Neutrophil (primary cell): ENCODE measurements around the gene ERGIC3.

Experiments
- H3K27ac ChIP-seq: fragments of 200-600 bp; sonication (generic); 2 replicates; pipeline ENCODE4 v1.5.1; 2016; ENCODE audit warnings: mild to moderate bottlenecking, moderate library complexity
- H3K27me3 ChIP-seq: fragments of 200-600 bp; sonication (generic); 2 replicates; pipeline ENCODE4 v1.6.0; 2016; ENCODE audit warnings: mild to moderate bottlenecking
- H3K36me3 ChIP-seq: fragments of 200-600 bp; sonication (generic); 2 replicates; pipeline ENCODE4 v1.5.1; 2017
- H3K4me1 ChIP-seq, 2 experiments: fragments of 200-600 bp in 1 of 2; sonication (generic) in 1 of 2; 1 replicate in 1 of 2; 2 replicates in 1 of 2; pipeline versions ENCODE4 v1.5.1 to v1.6.1; 2013 to 2016; ENCODE audit warnings: low read depth in 1 of 2, low read length in 1 of 2, mild to moderate bottlenecking in 1 of 2, moderate library complexity in 1 of 2; ENCODE audit not compliant: control insufficient read depth in 1 of 2, insufficient read depth in 1 of 2
- H3K4me3 ChIP-seq, 2 experiments: fragments of 200-600 bp in 1 of 2; sonication (generic) in 1 of 2; 1 replicate in 1 of 2; 2 replicates in 1 of 2; pipeline ENCODE4 v1.5.1; 2013 to 2016; ENCODE audit warnings: low read depth in 1 of 2, low read length in 1 of 2, mild to moderate bottlenecking in 1 of 2, moderate library complexity in 1 of 2
- H3K9me3 ChIP-seq: fragments of 200-600 bp; sonication (generic); 2 replicates; pipeline ENCODE4 v1.5.1; 2016
- TF ChIP-seq, protein P1 (sequence below): fragments of 200-600 bp; sonication (generic); IDR thresholded peaks from 2 replicates; pipeline ENCODE4 v1.5.1; 2016; ENCODE audit warnings: antibody characterized with exemption

Gene ERGIC3

GRCh38 chr20:35598899-35599775 lies 57.3 kb downstream of the ERGIC3 start:
- H3K4me1 ChIP-seq: peaks cover 16 to 17% of the 10 kb centered on the region in 2 experiments
- H3K27me3 ChIP-seq: peaks cover 64% of the 10 kb centered on the region
- H3K9me3 ChIP-seq: no peaks in the 10 kb centered on the region
- H3K4me3 ChIP-seq: no peak overlapping the region
- TF ChIP-seq, protein P1, sequence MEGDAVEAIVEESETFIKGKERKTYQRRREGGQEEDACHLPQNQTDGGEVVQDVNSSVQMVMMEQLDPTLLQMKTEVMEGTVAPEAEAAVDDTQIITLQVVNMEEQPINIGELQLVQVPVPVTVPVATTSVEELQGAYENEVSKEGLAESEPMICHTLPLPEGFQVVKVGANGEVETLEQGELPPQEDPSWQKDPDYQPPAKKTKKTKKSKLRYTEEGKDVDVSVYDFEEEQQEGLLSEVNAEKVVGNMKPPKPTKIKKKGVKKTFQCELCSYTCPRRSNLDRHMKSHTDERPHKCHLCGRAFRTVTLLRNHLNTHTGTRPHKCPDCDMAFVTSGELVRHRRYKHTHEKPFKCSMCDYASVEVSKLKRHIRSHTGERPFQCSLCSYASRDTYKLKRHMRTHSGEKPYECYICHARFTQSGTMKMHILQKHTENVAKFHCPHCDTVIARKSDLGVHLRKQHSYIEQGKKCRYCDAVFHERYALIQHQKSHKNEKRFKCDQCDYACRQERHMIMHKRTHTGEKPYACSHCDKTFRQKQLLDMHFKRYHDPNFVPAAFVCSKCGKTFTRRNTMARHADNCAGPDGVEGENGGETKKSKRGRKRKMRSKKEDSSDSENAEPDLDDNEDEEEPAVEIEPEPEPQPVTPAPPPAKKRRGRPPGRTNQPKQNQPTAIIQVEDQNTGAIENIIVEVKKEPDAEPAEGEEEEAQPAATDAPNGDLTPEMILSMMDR: no peak
- H3K27ac ChIP-seq: no peak overlapping the region
- no peaks in the 10 kb centered on the region for H3K36me3 ChIP-seq

DNA sequence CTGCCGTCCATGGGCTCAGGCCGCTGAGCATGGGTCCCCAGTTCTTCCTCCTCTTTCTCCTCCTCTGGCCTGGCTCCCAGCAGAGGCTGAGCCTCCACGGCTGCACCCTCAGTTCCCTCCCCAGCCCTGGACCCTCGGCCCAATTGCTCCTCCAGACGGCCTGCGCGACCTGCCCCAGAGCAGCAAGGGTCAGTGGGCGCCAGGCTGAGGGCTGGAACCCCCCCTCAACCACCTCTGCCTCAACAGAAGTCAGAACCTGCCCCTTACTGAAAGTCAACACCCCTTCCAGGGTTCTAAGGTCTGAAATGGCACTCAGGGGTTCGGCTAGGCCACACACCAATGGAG lies 57.9 kb downstream of the ERGIC3 start:
- Histone ChIP-seq H3K36me3 (no peaks in the 10 kb centered on the region), H3K9me3 (no peaks in the 10 kb centered on the region), H3K27ac (no peak overlapping the region), H3K4me1 (peaks cover 16 to 17% of the 10 kb centered on the region in 2 experiments), H3K4me3 (no peak overlapping the region), H3K27me3 (peaks cover 64% of the 10 kb centered on the region)
- TF ChIP-seq, protein P1: no peak

DNA sequence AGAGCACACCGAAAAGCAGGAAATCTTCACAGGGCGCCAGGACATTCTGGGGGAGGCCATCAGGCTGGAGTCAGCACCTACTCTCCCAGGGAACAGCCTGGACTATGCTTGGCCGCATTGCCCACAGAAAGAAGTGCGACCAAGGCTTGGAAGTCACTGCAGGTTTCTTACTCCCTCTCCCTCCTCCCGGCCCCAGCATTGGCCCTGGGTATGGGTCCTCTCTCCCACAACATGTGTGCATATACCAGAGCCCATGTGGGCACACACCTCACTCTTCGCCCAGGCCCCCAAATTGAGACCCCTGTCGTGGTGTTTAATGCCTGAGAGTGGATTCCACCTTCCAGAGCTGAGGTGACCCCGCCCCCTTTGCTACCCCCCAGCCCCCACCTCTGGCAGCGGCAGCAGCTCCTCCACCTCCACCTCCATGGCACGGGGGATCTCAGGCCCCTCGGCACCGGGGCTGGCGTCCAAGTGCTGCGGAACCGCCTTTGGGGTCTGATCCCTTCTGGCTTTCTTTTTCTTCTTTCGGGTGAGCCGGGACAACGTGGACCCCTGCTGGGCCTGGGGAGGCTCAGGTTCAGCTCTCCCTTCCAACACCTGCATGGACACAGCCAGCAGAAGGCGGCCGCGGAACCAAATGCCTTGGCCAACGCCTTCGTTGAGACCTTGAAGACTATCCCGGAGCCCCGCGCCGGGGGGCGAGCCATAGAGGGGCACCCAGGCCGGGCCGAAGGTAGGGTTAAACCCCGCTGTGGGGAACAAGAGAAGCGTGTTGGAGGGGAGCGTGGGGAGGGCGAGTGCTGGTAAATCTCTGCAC lies 58.5 kb downstream of the ERGIC3 start:
- H3K27me3 ChIP-seq: peaks cover 64% of the 10 kb centered on the region
- no peak overlapping the region for H3K27ac ChIP-seq
- TF ChIP-seq, protein P1: no peak
- peak overlapping the region; percentile 57 to 60 for H3K4me3 ChIP-seq
- no peaks in the 10 kb centered on the region for H3K9me3 ChIP-seq
- H3K4me1 ChIP-seq: peaks cover 16 to 17% of the 10 kb centered on the region in 2 experiments
- no peaks in the 10 kb centered on the region for H3K36me3 ChIP-seq

DNA sequence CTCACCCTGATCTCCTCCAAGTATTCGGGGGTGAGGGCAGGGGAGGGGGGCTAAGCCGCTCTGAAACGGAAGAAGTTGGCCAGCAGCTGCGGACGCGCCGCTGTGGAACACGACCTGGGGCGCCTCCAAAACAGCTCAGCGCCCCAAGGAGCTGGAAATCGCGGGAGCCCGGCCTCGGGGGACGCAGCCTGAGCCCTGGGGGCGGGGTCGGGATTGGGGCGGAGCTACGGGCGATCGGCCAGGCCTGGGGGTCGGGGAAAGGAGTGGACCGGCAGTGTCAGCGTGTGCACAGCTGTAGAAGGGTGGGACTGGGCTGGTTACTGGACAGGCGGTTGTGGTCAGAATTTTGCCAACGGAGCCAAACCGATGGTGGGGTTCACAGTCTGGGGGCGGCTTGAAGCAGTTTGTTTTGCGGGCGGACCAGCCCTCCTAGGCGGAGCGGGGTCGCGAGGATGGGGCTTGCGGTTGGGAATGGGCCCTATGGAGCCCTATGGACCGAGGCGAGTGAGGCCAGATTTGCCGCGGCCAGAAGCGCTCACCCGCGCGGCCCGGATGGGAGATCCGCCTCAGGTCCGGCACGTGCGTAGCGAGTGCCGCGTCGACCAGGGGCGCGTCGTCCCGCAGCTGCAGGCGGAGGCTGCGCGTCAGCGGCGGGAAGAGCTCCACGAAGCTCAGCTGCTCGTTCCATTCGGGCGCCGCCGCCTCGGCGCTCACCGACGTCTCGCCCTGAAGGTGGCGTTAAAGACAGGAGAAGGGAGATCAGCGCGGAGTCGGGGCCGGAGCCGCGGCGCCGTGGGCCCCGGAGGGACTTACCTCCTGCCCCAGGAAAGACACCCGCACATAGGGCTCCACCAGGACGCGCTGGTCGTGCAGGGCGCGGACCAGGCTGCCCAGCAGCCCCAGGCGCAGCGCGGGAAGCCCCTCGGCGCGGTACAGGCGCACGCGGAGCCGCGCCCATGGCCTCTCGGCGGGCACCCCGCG lies 59.4 kb downstream of the ERGIC3 start:
- no peak overlapping the region for H3K27ac ChIP-seq
- peak overlapping the region; percentile 57 to 60 for H3K4me3 ChIP-seq
- peaks cover 16 to 17% of the 10 kb centered on the region in 2 experiments for H3K4me1 ChIP-seq
- H3K27me3 ChIP-seq: peaks cover 64% of the 10 kb centered on the region
- TF ChIP-seq, protein P1: peak; percentile 43
- no peaks in the 10 kb centered on the region for H3K36me3 ChIP-seq
- no peaks in the 10 kb centered on the region for H3K9me3 ChIP-seq

DNA sequence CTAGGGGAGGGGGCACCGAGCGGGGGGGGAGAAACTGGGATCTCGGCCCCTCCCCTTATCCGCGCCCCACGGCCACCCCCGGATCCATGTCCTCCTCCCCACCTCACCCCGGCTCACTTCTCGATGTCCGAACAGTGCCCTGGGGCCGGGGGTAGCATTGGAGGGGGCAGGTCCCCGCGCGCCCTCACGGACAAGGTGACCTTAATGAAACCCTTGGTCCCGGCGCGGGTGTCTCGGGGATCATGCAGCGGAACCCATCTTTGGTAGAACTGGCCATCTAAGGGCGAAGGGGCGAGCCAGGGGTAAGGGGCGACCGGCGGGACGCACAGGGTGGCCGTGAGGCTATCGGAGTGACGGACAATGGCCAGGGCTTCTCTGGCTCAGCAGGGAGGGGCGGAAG lies 60.1 kb downstream of the ERGIC3 start:
- Histone ChIP-seq H3K36me3 (no peaks in the 10 kb centered on the region), H3K27me3 (peaks cover 63% of the 10 kb centered on the region), H3K4me3 (peak overlapping the region; percentile 57 to 60), H3K9me3 (no peaks in the 10 kb centered on the region), H3K27ac (no peak overlapping the region), H3K4me1 (peaks cover 16 to 17% of the 10 kb centered on the region in 2 experiments)
- TF ChIP-seq, protein P1: no peak
